ENCODE measurements around the gene EIF2B4. TPM values are rescaled to one million over a fixed set of nuclear protein-coding genes. Genes with fewer than 3 reads are reported as not detected.

EIF2B4 gene
- total and polyA plus RNA-seq, 2 experiments from 2014 or later: 51.4 to 64.0 TPM

DNA sequence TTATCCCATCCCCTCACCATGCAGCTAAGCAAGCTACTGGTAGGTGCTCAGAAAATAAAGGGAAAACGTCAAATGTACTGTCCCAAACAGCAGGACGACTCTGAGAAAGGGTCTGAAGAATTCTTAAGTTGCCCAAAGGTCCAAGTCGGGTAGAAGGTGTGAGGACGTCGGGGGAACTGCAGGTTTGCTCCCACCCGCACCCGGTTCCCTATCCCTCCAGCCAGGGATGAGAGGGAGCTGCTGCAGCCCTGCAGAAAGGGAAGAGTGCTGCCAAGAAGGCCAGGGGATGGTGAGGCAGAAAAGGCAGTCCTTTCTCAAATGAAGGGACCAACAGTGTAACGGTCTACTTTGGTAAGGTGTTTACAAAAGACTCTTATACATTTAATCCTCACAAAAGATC is 55.0 kb downstream of the EIF2B4 start:
- Histone ChIP-seq H3K4me1 (ENCODE audit: insufficient read depth) (peaks cover 12% of the 10 kb centered on the region), H3K4me2 (no peak overlapping the region), H3K27me3 (ENCODE audit: insufficient read depth) (no peaks in the 10 kb centered on the region), H4K20me1 (replicated peaks; ENCODE audit: insufficient read depth) (0 out of 2 replicates have a peak, but pooled peaks cover 3% of the 10 kb centered on the region), H3K4me3 (no peak overlapping the region), H2AFZ (no peak overlapping the region), H3K9me2 (ENCODE audit: insufficient read depth) (no peaks in the 10 kb centered on the region), H3K27ac (ENCODE audit: low read depth) (no peak overlapping the region), H3K36me3 (ENCODE audit: insufficient read depth) (no peaks in the 10 kb centered on the region), H3K79me2 (replicated peaks; ENCODE audit: insufficient read depth) (no peaks in the 10 kb centered on the region), H3F3A (replicated peaks; ENCODE audit: low read depth) (no peaks in the 10 kb centered on the region)
- no peak overlapping the region for H3K4me3 Mint-ChIP-seq
- H3K36me3 Mint-ChIP-seq (ENCODE audit: low read depth): no peaks in the 10 kb centered on the region; the same call in 2 of the 3 replicates
- H3K9me3 Mint-ChIP-seq: no peaks in the 10 kb centered on the region
- no peak for DNase-seq (ENCODE audit: low spot score)
- H3K27me3 Mint-ChIP-seq (ENCODE audit: insufficient read depth, low read depth, poor library complexity): no peaks in the 10 kb centered on the region
- TF ChIP-seq, protein P1, sequence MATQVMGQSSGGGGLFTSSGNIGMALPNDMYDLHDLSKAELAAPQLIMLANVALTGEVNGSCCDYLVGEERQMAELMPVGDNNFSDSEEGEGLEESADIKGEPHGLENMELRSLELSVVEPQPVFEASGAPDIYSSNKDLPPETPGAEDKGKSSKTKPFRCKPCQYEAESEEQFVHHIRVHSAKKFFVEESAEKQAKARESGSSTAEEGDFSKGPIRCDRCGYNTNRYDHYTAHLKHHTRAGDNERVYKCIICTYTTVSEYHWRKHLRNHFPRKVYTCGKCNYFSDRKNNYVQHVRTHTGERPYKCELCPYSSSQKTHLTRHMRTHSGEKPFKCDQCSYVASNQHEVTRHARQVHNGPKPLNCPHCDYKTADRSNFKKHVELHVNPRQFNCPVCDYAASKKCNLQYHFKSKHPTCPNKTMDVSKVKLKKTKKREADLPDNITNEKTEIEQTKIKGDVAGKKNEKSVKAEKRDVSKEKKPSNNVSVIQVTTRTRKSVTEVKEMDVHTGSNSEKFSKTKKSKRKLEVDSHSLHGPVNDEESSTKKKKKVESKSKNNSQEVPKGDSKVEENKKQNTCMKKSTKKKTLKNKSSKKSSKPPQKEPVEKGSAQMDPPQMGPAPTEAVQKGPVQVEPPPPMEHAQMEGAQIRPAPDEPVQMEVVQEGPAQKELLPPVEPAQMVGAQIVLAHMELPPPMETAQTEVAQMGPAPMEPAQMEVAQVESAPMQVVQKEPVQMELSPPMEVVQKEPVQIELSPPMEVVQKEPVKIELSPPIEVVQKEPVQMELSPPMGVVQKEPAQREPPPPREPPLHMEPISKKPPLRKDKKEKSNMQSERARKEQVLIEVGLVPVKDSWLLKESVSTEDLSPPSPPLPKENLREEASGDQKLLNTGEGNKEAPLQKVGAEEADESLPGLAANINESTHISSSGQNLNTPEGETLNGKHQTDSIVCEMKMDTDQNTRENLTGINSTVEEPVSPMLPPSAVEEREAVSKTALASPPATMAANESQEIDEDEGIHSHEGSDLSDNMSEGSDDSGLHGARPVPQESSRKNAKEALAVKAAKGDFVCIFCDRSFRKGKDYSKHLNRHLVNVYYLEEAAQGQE (IDR thresholded peaks at IDR 0.05; ENCODE audit: unreplicated experiment): no peak
- TF ChIP-seq EZH2phosphoT487 (IDR thresholded peaks at IDR 0.05; ENCODE audit: unreplicated experiment): no peak
- TF ChIP-seq STAT1 (IDR thresholded peaks at IDR 0.05; ENCODE audit: unreplicated experiment): no peak
- no peak for TF ChIP-seq CREB1 (CRISPR knock-in tag; IDR thresholded peaks at IDR 0.05; ENCODE audit: low read depth)
- no peak for TF ChIP-seq ZNF114 (CRISPR knock-in tag; IDR thresholded peaks at IDR 0.05)
- TF ChIP-seq, protein P2, sequence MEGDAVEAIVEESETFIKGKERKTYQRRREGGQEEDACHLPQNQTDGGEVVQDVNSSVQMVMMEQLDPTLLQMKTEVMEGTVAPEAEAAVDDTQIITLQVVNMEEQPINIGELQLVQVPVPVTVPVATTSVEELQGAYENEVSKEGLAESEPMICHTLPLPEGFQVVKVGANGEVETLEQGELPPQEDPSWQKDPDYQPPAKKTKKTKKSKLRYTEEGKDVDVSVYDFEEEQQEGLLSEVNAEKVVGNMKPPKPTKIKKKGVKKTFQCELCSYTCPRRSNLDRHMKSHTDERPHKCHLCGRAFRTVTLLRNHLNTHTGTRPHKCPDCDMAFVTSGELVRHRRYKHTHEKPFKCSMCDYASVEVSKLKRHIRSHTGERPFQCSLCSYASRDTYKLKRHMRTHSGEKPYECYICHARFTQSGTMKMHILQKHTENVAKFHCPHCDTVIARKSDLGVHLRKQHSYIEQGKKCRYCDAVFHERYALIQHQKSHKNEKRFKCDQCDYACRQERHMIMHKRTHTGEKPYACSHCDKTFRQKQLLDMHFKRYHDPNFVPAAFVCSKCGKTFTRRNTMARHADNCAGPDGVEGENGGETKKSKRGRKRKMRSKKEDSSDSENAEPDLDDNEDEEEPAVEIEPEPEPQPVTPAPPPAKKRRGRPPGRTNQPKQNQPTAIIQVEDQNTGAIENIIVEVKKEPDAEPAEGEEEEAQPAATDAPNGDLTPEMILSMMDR (conservative IDR thresholded peaks at IDR 0.05; ENCODE audit: low read depth in 2 of 2): no peak
- TF ChIP-seq ZNF331 (CRISPR knock-in tag; IDR thresholded peaks at IDR 0.05; ENCODE audit: low read depth): no peak
- no peak for TF ChIP-seq EZH2 (IDR thresholded peaks at IDR 0.05; ENCODE audit: low read depth, unreplicated experiment)
- TF ChIP-seq POLR2AphosphoS5 (IDR thresholded peaks at IDR 0.05; ENCODE audit: low read depth): no peak
- no peak for TF ChIP-seq NANOG (IDR thresholded peaks at IDR 0.05; ENCODE audit: borderline replicate concordance)
- TF ChIP-seq, protein P3, sequence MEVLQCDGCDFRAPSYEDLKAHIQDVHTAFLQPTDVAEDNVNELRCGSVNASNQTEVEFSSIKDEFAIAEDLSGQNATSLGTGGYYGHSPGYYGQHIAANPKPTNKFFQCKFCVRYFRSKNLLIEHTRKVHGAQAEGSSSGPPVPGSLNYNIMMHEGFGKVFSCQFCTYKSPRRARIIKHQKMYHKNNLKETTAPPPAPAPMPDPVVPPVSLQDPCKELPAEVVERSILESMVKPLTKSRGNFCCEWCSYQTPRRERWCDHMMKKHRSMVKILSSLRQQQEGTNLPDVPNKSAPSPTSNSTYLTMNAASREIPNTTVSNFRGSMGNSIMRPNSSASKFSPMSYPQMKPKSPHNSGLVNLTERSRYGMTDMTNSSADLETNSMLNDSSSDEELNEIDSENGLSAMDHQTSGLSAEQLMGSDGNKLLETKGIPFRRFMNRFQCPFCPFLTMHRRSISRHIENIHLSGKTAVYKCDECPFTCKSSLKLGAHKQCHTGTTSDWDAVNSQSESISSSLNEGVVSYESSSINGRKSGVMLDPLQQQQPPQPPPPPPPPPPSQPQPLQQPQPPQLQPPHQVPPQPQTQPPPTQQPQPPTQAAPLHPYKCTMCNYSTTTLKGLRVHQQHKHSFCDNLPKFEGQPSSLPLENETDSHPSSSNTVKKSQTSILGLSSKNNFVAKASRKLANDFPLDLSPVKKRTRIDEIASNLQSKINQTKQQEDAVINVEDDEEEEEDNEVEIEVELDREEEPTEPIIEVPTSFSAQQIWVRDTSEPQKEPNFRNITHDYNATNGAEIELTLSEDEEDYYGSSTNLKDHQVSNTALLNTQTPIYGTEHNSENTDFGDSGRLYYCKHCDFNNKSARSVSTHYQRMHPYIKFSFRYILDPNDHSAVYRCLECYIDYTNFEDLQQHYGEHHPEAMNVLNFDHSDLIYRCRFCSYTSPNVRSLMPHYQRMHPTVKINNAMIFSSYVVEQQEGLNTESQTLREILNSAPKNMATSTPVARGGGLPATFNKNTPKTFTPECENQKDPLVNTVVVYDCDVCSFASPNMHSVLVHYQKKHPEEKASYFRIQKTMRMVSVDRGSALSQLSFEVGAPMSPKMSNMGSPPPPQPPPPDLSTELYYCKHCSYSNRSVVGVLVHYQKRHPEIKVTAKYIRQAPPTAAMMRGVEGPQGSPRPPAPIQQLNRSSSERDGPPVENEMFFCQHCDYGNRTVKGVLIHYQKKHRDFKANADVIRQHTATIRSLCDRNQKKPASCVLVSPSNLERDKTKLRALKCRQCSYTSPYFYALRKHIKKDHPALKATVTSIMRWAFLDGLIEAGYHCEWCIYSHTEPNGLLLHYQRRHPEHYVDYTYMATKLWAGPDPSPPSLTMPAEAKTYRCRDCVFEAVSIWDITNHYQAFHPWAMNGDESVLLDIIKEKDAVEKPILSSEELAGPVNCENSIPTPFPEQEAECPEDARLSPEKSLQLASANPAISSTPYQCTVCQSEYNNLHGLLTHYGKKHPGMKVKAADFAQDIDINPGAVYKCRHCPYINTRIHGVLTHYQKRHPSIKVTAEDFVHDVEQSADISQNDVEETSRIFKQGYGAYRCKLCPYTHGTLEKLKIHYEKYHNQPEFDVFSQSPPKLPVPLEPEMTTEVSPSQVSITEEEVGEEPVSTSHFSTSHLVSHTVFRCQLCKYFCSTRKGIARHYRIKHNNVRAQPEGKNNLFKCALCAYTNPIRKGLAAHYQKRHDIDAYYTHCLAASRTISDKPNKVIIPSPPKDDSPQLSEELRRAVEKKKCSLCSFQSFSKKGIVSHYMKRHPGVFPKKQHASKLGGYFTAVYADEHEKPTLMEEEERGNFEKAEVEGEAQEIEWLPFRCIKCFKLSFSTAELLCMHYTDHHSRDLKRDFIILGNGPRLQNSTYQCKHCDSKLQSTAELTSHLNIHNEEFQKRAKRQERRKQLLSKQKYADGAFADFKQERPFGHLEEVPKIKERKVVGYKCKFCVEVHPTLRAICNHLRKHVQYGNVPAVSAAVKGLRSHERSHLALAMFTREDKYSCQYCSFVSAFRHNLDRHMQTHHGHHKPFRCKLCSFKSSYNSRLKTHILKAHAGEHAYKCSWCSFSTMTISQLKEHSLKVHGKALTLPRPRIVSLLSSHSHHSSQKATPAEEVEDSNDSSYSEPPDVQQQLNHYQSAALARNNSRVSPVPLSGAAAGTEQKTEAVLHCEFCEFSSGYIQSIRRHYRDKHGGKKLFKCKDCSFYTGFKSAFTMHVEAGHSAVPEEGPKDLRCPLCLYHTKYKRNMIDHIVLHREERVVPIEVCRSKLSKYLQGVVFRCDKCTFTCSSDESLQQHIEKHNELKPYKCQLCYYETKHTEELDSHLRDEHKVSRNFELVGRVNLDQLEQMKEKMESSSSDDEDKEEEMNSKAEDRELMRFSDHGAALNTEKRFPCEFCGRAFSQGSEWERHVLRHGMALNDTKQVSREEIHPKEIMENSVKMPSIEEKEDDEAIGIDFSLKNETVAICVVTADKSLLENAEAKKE (CRISPR knock-in tag; IDR thresholded peaks at IDR 0.05): no peak
- TF ChIP-seq, protein P4, sequence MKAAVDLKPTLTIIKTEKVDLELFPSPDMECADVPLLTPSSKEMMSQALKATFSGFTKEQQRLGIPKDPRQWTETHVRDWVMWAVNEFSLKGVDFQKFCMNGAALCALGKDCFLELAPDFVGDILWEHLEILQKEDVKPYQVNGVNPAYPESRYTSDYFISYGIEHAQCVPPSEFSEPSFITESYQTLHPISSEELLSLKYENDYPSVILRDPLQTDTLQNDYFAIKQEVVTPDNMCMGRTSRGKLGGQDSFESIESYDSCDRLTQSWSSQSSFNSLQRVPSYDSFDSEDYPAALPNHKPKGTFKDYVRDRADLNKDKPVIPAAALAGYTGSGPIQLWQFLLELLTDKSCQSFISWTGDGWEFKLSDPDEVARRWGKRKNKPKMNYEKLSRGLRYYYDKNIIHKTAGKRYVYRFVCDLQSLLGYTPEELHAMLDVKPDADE (IDR thresholded peaks at IDR 0.05): no peak
- no peak for TF ChIP-seq JUNB (IDR thresholded peaks at IDR 0.05; ENCODE audit: unreplicated experiment)
- no peak overlapping the region for H3K27ac Mint-ChIP-seq
- H3K4me1 Mint-ChIP-seq: peaks cover 15% of the 10 kb centered on the region; the same call in 2 of the 3 replicates
- peak; percentile 64 for ATAC-seq

Data from GM23338 (cell line).